IMR-90 (cell line): ENCODE data around the gene CAT. TPM values are rescaled to one million over a fixed set of nuclear protein-coding genes. Genes with fewer than 3 reads are reported as not detected.

Experiments used
- ATAC-seq: fragments of 200-7000 bp; cut with Tn5 transposase; 2 replicates; pipeline ENCODE4 v1.9.1; 2020; ENCODE audit warnings: low read depth, mild to moderate bottlenecking, moderate library complexity
- BruUV-seq: library from RNA; stranded (reverse); fragments of 400-500 nt; replicated peaks from 2 replicates; lab custom pipeline; 2021; lab: Mats Ljungman, UMichigan
- CTCF ChIA-PET: fragments of 300-600 bp; formaldehyde crosslinking; extraction: SDS; loops from one replicate; lab custom pipeline; 2021; ENCODE audit warnings: antibody characterized with exemption; lab: Yijun Ruan, JAX
- POLR2A ChIA-PET: fragments of 300-600 bp; sonication (Branson Sonifier 250); formaldehyde crosslinking; loops from one replicate; lab custom pipeline; 2022; ENCODE audit warnings: antibody characterized with exemption; ENCODE audit not compliant: unreplicated experiment; lab: Charles Lee
- DNase-seq: peaks from one replicate; pipeline ENCODE4 v3.0.0; 2013
- H2AFZ ChIP-seq: replicated peaks from 2 replicates; pipeline ENCODE3; 2013; ENCODE audit warnings: low read length, mild to moderate bottlenecking; ENCODE audit not compliant: poor library complexity
- H2AK5ac ChIP-seq: 2 replicates; pipeline ENCODE4 v1.6.1; 2013; ENCODE audit warnings: low read depth, low read length, inconsistent platforms
- H2AK9ac ChIP-seq: replicated peaks from 2 replicates; pipeline ENCODE3; 2013; ENCODE audit warnings: mild to moderate bottlenecking, low read depth, low read length, moderate library complexity; ENCODE audit not compliant: poor library complexity
- H2BK120ac ChIP-seq: 2 replicates; pipeline ENCODE4 v1.6.1; 2013; ENCODE audit warnings: low read depth, low read length, inconsistent platforms
- H2BK15ac ChIP-seq: 3 replicates; pipeline ENCODE4 v1.6.1; 2013; ENCODE audit warnings: low read depth, low read length, inconsistent platforms
- H2BK20ac ChIP-seq: 2 replicates; pipeline ENCODE4 v1.6.1; 2013; ENCODE audit warnings: low read depth, mild to moderate bottlenecking, inconsistent platforms, low read length, moderate library complexity
- H2BK5ac ChIP-seq: 2 replicates; pipeline ENCODE4 v1.6.1; 2013; ENCODE audit warnings: mild to moderate bottlenecking, low read depth, low read length, inconsistent platforms; ENCODE audit not compliant: poor library complexity, severe bottlenecking
- H3K14ac ChIP-seq: replicated peaks from 2 replicates; pipeline ENCODE4 v1.6.1; 2013; ENCODE audit warnings: low read depth, low read length, inconsistent platforms
- H3K18ac ChIP-seq: 2 replicates; pipeline ENCODE4 v1.6.1; 2013; ENCODE audit warnings: low read depth, low read length, control low read depth
- H3K23ac ChIP-seq: 2 replicates; pipeline ENCODE4 v1.6.1; 2013; ENCODE audit warnings: low read depth, low read length, inconsistent platforms
- H3K27ac ChIP-seq: 2 replicates; pipeline ENCODE4 v1.5.1; 2013; ENCODE audit warnings: mild to moderate bottlenecking, control low read depth, low read length; ENCODE audit not compliant: insufficient read depth
- H3K27me3 ChIP-seq: 2 replicates; pipeline ENCODE4 v1.6.1; 2013; ENCODE audit warnings: low read length; ENCODE audit not compliant: control insufficient read depth, insufficient read depth
- H3K36me3 ChIP-seq: 2 replicates; pipeline ENCODE4 v1.6.1; 2013; ENCODE audit warnings: low read length, mixed read lengths; ENCODE audit not compliant: control insufficient read depth, insufficient read depth
- H3K4ac ChIP-seq: 2 replicates; pipeline ENCODE4 v1.6.1; 2013; ENCODE audit warnings: low read depth, low read length, inconsistent platforms
- H3K4me1 ChIP-seq: 2 replicates; pipeline ENCODE4 v1.6.1; 2013; ENCODE audit warnings: low read length, mixed read lengths; ENCODE audit not compliant: control insufficient read depth, insufficient read depth
- H3K4me2 ChIP-seq: 2 replicates; pipeline ENCODE4 v1.6.1; 2013; ENCODE audit warnings: low read depth, mild to moderate bottlenecking, control low read depth, low read length, moderate library complexity
- H3K4me3 ChIP-seq: 2 replicates; pipeline ENCODE4 v1.5.1; 2013; ENCODE audit warnings: low read depth, mild to moderate bottlenecking, control low read depth, low read length, moderate library complexity; ENCODE audit not compliant: insufficient read depth
- H3K56ac ChIP-seq: 2 replicates; pipeline ENCODE4 v1.6.1; 2013; ENCODE audit warnings: low read length, inconsistent platforms; ENCODE audit not compliant: insufficient read depth; ENCODE audit errors: extremely low read depth
- H3K79me1 ChIP-seq, 2 experiments: 2 replicates each; pipeline ENCODE4 v1.6.1; 2013; ENCODE audit warnings: low read length in 2 of 2, inconsistent platforms in 1 of 2, low read depth in 1 of 2
- H3K9ac ChIP-seq: 2 replicates; pipeline ENCODE4 v1.6.1; 2013; ENCODE audit warnings: low read depth, low read length, control low read depth
- H3K9me1 ChIP-seq: 2 replicates; pipeline ENCODE4 v1.6.1; 2013; ENCODE audit warnings: low read length, inconsistent platforms; ENCODE audit not compliant: insufficient read depth
- H3K9me3 ChIP-seq: 2 replicates; pipeline ENCODE4 v1.6.1; 2013; ENCODE audit warnings: low read length; ENCODE audit not compliant: control insufficient read depth, insufficient read depth
- H4K20me1 ChIP-seq: 2 replicates; pipeline ENCODE4 v1.6.1; 2013; ENCODE audit warnings: low read length, inconsistent platforms; ENCODE audit not compliant: insufficient read depth
- H4K5ac ChIP-seq: 2 replicates; pipeline ENCODE4 v1.6.1; 2013; ENCODE audit warnings: mild to moderate bottlenecking, low read depth, low read length, control low read depth
- H4K8ac ChIP-seq, 2 experiments: 2 replicates each; pipeline ENCODE4 v1.6.1; 2013; ENCODE audit warnings: low read depth in 2 of 2, low read length in 2 of 2, control low read depth in 1 of 2, inconsistent platforms in 1 of 2
- H4K91ac ChIP-seq: 2 replicates; pipeline ENCODE4 v1.6.1; 2013; ENCODE audit warnings: low read depth, low read length, inconsistent platforms; ENCODE audit not compliant: insufficient read depth
- CEBPB ChIP-seq: IDR thresholded peaks from 2 replicates; pipeline ENCODE4 v1.6.1; 2012; ENCODE audit warnings: low read depth, low read length, improper control_type of control experiment
- CTCF ChIP-seq: conservative IDR thresholded peaks from 2 replicates; pipeline ENCODE4 v1.5.1; 2012; ENCODE audit warnings: mild to moderate bottlenecking, low read depth, low read length, improper control_type of control experiment
- ELK1 ChIP-seq: fragments of 150-350 bp; IDR thresholded peaks from 2 replicates; pipeline ENCODE4 v1.6.1; 2016; ENCODE audit warnings: low read depth, mild to moderate bottlenecking, low read length, moderate library complexity, borderline replicate concordance
- MAFK ChIP-seq: IDR thresholded peaks from 2 replicates; pipeline ENCODE4 v1.6.1; 2012; ENCODE audit warnings: low read depth, low read length, improper control_type of control experiment
- MAZ ChIP-seq: IDR thresholded peaks from 2 replicates; pipeline ENCODE4 v1.6.1; 2012; ENCODE audit warnings: low read depth, mild to moderate bottlenecking, low read length, improper control_type of control experiment, moderate library complexity, borderline replicate concordance
- NFE2L2 ChIP-seq: fragments of 150-350 bp; IDR thresholded peaks from 2 replicates; pipeline ENCODE4 v1.6.1; 2016; ENCODE audit warnings: low read depth, mild to moderate bottlenecking, low read length
- POLR2A ChIP-seq: IDR thresholded peaks from 2 replicates; pipeline ENCODE4 v1.6.1; 2012; ENCODE audit warnings: mild to moderate bottlenecking, low read depth, low read length
- RAD21 ChIP-seq: IDR thresholded peaks from 2 replicates; pipeline ENCODE4 v1.6.1; 2012; ENCODE audit warnings: low read length, improper control_type of control experiment
- RCOR1 ChIP-seq: IDR thresholded peaks from 2 replicates; pipeline ENCODE4 v1.6.1; 2012; ENCODE audit warnings: mild to moderate bottlenecking, low read length, improper control_type of control experiment; ENCODE audit not compliant: insufficient replicate concordance
- RFX5 ChIP-seq: IDR thresholded peaks from 2 replicates; pipeline ENCODE4 v1.8.0; 2012; ENCODE audit warnings: low read depth, mild to moderate bottlenecking, low read length, moderate library complexity
- SMC3 ChIP-seq: fragments of 150-350 bp; IDR thresholded peaks from 2 replicates; pipeline ENCODE4 v1.6.1; 2016; ENCODE audit warnings: low read depth, mild to moderate bottlenecking, antibody characterized with exemption, low read length, moderate library complexity
- USF2 ChIP-seq: fragments of 150-350 bp; IDR thresholded peaks from 2 replicates; pipeline ENCODE4 v1.6.1; 2017; ENCODE audit warnings: mild to moderate bottlenecking, antibody characterized with exemption, low read length, low read depth
- WGBS, 2 experiments: methylation state at CpG; one replicate each; pipeline versions ENCODE4 v1.1.5 to v1.1.7; 2013; ENCODE audit warnings: missing lambda C conversion rate in 2 of 2; ENCODE audit not compliant: insufficient read length in 1 of 2; ENCODE audit errors: extremely low coverage in 2 of 2; 5-methylcytosine and 5-hydroxymethylcytosine counted together
- dilution Hi-C: fragments of 300-500 bp; cut with HindIII; formaldehyde crosslinking; loops from one replicate; pipeline ENCODE4 v1.14.3; 2018; ENCODE audit warnings: low sequenced_read_pairs; ENCODE audit not compliant: unreplicated experiment
- in situ Hi-C: fragments of 300-500 bp; cut with MboI; formaldehyde crosslinking; loops from 3 replicates; pipeline ENCODE4 v1.14.3; 2019; ENCODE audit warnings: low sequenced_read_pairs, inconsistent platforms, mixed read lengths
- intact Hi-C: fragments of 100-400 bp; cut with micrococcal nuclease; formaldehyde crosslinking; loops from 2 replicates; pipeline ENCODE4 v1.10.0; 2022
- polyA plus RNA-seq, 3 experiments: library from polyadenylated mRNA; depleted of rRNA; stranded (reverse); fragments of >200 nt; gene quantifications; 2 replicates each; pipeline ENCODE4 v1.2.3, GENCODE V29; 2012; ENCODE audit warnings: low replicate concordance in 1 of 3
- total RNA-seq: library from RNA; depleted of rRNA; stranded (reverse); fragments of >200 nt; gene quantifications from 2 replicates; pipeline ENCODE4 v1.2.3, GENCODE V29; 2012

Gene CAT
- total and polyA plus RNA-seq, 2 of the 4 experiments (the other 2 are of a cell fraction): 52.5 to 80.5 TPM

- dilution Hi-C loops: no loop called here
Observed at GRCh38 chr11:34432822-34433221, 5.9 kb upstream of the CAT start.

More at GRCh38 chr11:34432822-34433221, 5.9 kb upstream of the CAT start:
- Histone ChIP-seq H2BK15ac (no peak overlapping the region), H3K27ac (no peak overlapping the region), H4K91ac (no peak overlapping the region), H2BK5ac (no peak overlapping the region), H3K4me2 (no peak overlapping the region), H3K4ac (no peak overlapping the region), H3K27me3 (no peaks in the 10 kb centered on the region; the same call in 1 of the 2 replicates), H4K20me1 (no peaks in the 10 kb centered on the region), H2AK5ac (no peak overlapping the region), H3K18ac (no peak overlapping the region), H3K79me1 (no peaks in the 10 kb centered on the region), H4K5ac (no peak overlapping the region), H2AFZ (no peak overlapping the region), H3K9ac (no peak overlapping the region), H3K4me3 (no peak overlapping the region), H3K36me3 (no peaks in the 10 kb centered on the region), H3K9me3 (no peaks in the 10 kb centered on the region), H2BK20ac (no peak overlapping the region), H3K56ac (no peak overlapping the region), H2AK9ac (no peak overlapping the region), H2BK120ac (no peak overlapping the region), H3K4me1 (peaks cover 1% of the 10 kb centered on the region; the same call in 1 of the 2 replicates), H3K23ac (no peak overlapping the region), H4K8ac (no peak overlapping the region), H3K14ac (no peak overlapping the region), H3K9me1 (no peaks in the 10 kb centered on the region)
- CTCF ChIA-PET: no interaction called here
- in situ Hi-C loops: no loop called here
- intact Hi-C loops: no loop called here
- no peak for DNase-seq
- TF ChIP-seq POLR2A (no peak), NFE2L2 (no peak), MAZ (no peak), SMC3 (no peak), USF2 (no peak), ELK1 (no peak), CEBPB (no peak), RAD21 (no peak), MAFK (no peak), RFX5 (no peak), CTCF (no peak), RCOR1 (no peak)
- POLR2A ChIA-PET: no interaction called here
- WGBS, 2 experiments: no CpG with 5 or more reads among the region's 5 CpGs
- ATAC-seq: no peak
- no TSS peak for BruUV-seq
